HepG2 (cell line): ENCODE results near the gene GNB1. TPM values are rescaled to one million over a fixed set of nuclear protein-coding genes. Genes with fewer than 3 reads are reported as not detected.

ENCODE experiments used
- HES4 ChIP-seq: sonication (generic); formaldehyde crosslinking; IDR thresholded peaks from 2 replicates; pipeline ENCODE4 v1.9.0; 2021; ENCODE audit warnings: mild to moderate bottlenecking, missing genetic modification reagents, borderline replicate concordance
- HOXA5 ChIP-seq: sonication (generic); formaldehyde crosslinking; IDR thresholded peaks from 2 replicates; pipeline ENCODE4 v1.4.0; 2020; ENCODE audit warnings: missing genetic modification reagents
- KDM5A ChIP-seq: fragments of 200-600 bp; sonication (generic); IDR thresholded peaks from 2 replicates; pipeline ENCODE4 v1.7.0; 2018; ENCODE audit warnings: antibody characterized with exemption, mild to moderate bottlenecking, low read length, borderline replicate concordance
- MATR3 ChIP-seq: sonication (generic); formaldehyde crosslinking; IDR thresholded peaks from 2 replicates; pipeline ENCODE4 v1.4.0; 2020; ENCODE audit warnings: missing genetic modification reagents
- NFIC ChIP-seq: IDR thresholded peaks from 2 replicates; pipeline ENCODE4 v1.6.1; 2012; ENCODE audit warnings: mild to moderate bottlenecking, low read length, inconsistent platforms
- NPAS2 ChIP-seq: sonication (generic); formaldehyde crosslinking; IDR thresholded peaks from 2 replicates; pipeline ENCODE4 v1.8.0; 2022; ENCODE audit warnings: mild to moderate bottlenecking, missing genetic modification reagents, borderline replicate concordance
- PPARG ChIP-seq: conservative IDR thresholded peaks from 2 replicates; pipeline ENCODE4 v1.6.1; 2016; ENCODE audit warnings: missing biosample characterization, missing genetic modification reagents
- RAD21 ChIP-seq: fragments of 450-650 bp; formaldehyde crosslinking; IDR thresholded peaks from 2 replicates; pipeline ENCODE4 v1.5.0; 2020; ENCODE audit warnings: mild to moderate bottlenecking
- SMARCC2 ChIP-seq: fragments of 450-650 bp; IDR thresholded peaks from 2 replicates; pipeline ENCODE4 v1.6.1; 2017; ENCODE audit warnings: antibody characterized with exemption, mild to moderate bottlenecking
- TMF1 ChIP-seq: sonication (generic); formaldehyde crosslinking; IDR thresholded peaks from 2 replicates; pipeline ENCODE4 v1.8.1; 2022; ENCODE audit warnings: low read depth, missing genetic modification reagents
- ZKSCAN1 ChIP-seq: fragments of 150-350 bp; IDR thresholded peaks from 2 replicates; pipeline ENCODE4 v1.6.1; 2014; ENCODE audit warnings: low read length
- ZNF121 ChIP-seq: sonication (generic); formaldehyde crosslinking; IDR thresholded peaks from 2 replicates; pipeline ENCODE4 v1.5.0; 2020; ENCODE audit warnings: mild to moderate bottlenecking, missing genetic modification reagents
- ZNF205 ChIP-seq: IDR thresholded peaks from 2 replicates; pipeline ENCODE4 v1.6.1; 2018; ENCODE audit warnings: missing biosample characterization, missing genetic modification reagents
- ZNF788 ChIP-seq: sonication (generic); formaldehyde crosslinking; IDR thresholded peaks from 2 replicates; pipeline ENCODE4 v1.5.0; 2020; ENCODE audit warnings: mild to moderate bottlenecking, missing genetic modification reagents, borderline replicate concordance
- polyA plus RNA-seq, 8 experiments: library from polyadenylated mRNA; depleted of rRNA in 3 of 8; stranded (reverse) in 7 of 8; unstranded in 1 of 8; fragments of >200 nt; fragmentation: Illumina TruSeq in 4 of 8; extraction: Trizol in 4 of 8; gene quantifications; 2 replicates each; pipeline versions ENCODE4 v1.2.1 to v1.2.3, GENCODE V29; 2011 to 2016; ENCODE audit warnings: low read depth in 4 of 8, missing spikeins in 1 of 8, mixed read lengths in 1 of 8; ENCODE audit not compliant: insufficient read depth in 1 of 8
- total RNA-seq, 5 experiments: library from RNA; depleted of rRNA; stranded (reverse); fragments of >200 nt; fragmentation: Illumina TruSeq; extraction: Trizol; gene quantifications; 2 replicates each; pipeline ENCODE4 v1.2.3, GENCODE V29; 2016; ENCODE audit warnings: low read depth in 1 of 5
- TF ChIP-seq, protein P1 (sequence below): sonication (generic); formaldehyde crosslinking; IDR thresholded peaks from 2 replicates; pipeline ENCODE4 v1.4.0; 2020; ENCODE audit warnings: mild to moderate bottlenecking, missing genetic modification reagents
- TF ChIP-seq, protein P2 (sequence below): sonication (generic); formaldehyde crosslinking; IDR thresholded peaks from 2 replicates; pipeline ENCODE4 v1.4.0; 2020; ENCODE audit warnings: mild to moderate bottlenecking, missing genetic modification reagents, borderline replicate concordance
- TF ChIP-seq, protein P3 (sequence below): sonication (generic); formaldehyde crosslinking; IDR thresholded peaks from 2 replicates; pipeline ENCODE4 v1.4.0; 2020; ENCODE audit warnings: mild to moderate bottlenecking, missing genetic modification reagents

Gene GNB1
- total and polyA plus RNA-seq, 2 of the 13 experiments (the other 11 are each of a cell fraction or from before 2014, with no cell fraction given), result 66.2 to 327 TPM

DNA sequence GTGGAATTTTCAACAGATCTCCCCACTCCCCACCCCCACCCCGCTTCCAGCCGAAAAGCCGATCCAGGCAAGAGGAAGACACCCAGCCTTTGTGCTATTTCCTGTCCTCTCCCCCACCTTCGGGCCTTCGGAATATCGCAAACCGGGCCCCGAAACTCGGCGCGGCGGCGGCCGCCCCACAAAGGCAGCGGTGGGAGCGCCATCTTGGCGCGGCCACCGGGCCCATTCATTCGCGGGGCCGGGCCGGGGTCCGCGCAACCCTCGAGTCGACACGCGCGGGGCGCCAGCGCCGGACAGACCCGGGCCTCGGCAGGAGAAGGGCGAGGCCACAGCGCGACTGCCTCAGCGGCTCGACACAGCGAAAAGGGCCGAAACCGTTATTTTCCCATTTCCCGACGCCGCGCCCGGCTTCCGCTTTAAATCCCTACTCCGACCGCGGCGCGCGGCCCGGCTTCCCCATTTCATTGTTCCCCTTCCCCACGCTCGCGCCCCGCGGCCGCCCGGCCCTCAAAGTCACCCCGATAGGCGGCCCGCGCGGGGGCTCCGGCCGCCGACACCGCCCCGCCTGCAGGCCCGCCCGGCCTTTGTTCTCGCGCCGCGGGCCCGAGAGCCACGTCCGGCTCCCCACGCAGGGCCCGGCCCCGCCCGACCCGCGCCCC, 911 bp downstream of the GNB1 start (continued):
- TF ChIP-seq, protein P1, sequence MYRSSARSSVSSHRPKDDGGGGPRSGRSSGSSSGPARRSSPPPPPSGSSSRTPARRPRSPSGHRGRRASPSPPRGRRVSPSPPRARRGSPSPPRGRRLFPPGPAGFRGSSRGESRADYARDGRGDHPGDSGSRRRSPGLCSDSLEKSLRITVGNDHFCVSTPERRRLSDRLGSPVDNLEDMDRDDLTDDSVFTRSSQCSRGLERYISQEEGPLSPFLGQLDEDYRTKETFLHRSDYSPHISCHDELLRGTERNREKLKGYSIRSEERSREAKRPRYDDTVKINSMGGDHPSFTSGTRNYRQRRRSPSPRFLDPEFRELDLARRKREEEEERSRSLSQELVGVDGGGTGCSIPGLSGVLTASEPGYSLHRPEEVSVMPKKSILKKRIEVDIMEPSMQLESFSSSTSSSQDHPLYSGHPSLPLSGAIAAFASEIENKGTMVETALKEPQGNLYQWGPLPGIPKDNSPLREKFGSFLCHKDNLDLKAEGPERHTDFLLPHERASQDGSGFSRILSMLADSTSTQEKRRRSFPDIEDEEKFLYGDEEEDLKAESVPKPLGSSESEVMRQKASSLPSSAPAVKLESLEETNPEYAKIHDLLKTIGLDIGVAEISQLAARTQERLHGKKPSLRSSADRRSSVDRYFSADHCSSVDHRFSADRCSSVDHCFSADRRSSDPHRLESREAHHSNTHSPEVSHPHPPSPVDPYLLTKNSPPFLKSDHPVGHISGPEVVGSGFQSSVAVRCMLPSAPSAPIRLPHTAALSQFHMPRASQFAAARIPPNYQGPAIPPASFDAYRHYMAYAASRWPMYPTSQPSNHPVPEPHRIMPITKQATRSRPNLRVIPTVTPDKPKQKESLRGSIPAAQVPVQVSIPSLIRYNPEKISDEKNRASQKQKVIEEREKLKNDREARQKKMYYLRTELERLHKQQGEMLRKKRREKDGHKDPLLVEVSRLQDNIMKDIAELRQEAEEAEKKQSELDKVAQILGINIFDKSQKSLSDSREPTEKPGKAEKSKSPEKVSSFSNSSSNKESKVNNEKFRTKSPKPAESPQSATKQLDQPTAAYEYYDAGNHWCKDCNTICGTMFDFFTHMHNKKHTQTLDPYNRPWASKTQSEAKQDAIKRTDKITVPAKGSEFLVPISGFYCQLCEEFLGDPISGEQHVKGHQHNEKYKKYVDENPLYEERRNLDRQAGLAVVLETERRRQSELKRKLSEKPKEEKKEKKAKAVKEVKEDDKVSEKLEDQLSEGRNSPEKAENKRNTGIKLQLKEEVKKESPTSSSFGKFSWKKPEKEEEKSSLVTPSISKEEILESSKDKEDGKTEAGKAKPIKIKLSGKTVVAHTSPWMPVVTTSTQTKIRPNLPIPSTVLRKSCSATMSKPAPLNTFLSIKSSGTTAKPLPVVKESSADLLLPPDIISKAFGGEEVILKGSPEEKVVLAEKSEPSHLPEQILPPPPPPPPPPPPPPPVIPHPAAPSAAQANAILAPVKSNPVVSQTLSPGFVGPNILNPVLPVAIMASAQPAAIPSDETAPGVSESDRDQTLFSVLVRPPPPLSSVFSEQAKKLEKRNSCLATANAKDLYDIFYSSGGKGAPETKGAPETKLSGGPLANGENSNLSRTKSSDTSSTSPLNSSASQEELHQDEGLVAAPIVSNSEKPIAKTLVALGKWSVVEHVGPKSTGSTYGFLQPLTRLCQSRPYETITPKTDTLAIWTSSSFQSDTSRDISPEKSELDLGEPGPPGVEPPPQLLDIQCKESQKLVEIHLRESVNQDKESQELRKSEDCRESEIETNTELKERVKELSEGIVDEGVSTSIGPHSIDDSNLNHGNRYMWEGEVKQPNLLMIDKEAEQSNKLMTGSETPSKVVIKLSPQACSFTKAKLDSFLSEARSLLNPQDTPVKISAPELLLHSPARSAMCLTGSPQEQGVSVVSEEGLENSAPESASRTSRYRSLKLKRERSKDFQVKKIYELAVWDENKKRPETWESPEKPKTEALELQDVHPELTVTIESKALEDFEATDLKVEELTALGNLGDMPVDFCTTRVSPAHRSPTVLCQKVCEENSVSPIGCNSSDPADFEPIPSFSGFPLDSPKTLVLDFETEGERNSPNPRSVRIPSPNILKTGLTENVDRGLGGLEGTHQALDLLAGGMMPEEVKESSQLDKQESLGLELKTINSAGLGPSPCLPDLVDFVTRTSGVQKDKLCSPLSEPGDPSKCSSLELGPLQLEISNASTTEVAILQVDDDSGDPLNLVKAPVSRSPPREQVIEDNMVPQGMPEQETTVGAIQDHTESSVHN (CRISPR knock-in tag), result no peak
- TF ChIP-seq RAD21 (CRISPR knock-in tag) (peak; percentile 24; the same call in 1 of the 2 replicates), ZNF121 (CRISPR knock-in tag) (no peak), NFIC (no peak), ZNF788 (CRISPR knock-in tag) (no peak), PPARG (CRISPR knock-in tag) (no peak), NPAS2 (CRISPR knock-in tag) (no peak), ZNF205 (CRISPR knock-in tag) (no peak), MATR3 (no peak), KDM5A (peak; percentile 29; the same call in 1 of the 2 replicates), HOXA5 (CRISPR knock-in tag) (0 out of 2 replicates have a peak, but pooled peaks have one; percentile 21), ZKSCAN1 (no peak), TMF1 (CRISPR knock-in tag) (0 out of 2 replicates have a peak, but pooled peaks have one; percentile 15), HES4 (CRISPR knock-in tag) (0 out of 2 replicates have a peak, but pooled peaks have one; percentile 18), SMARCC2 (no peak)
- TF ChIP-seq, protein P2, sequence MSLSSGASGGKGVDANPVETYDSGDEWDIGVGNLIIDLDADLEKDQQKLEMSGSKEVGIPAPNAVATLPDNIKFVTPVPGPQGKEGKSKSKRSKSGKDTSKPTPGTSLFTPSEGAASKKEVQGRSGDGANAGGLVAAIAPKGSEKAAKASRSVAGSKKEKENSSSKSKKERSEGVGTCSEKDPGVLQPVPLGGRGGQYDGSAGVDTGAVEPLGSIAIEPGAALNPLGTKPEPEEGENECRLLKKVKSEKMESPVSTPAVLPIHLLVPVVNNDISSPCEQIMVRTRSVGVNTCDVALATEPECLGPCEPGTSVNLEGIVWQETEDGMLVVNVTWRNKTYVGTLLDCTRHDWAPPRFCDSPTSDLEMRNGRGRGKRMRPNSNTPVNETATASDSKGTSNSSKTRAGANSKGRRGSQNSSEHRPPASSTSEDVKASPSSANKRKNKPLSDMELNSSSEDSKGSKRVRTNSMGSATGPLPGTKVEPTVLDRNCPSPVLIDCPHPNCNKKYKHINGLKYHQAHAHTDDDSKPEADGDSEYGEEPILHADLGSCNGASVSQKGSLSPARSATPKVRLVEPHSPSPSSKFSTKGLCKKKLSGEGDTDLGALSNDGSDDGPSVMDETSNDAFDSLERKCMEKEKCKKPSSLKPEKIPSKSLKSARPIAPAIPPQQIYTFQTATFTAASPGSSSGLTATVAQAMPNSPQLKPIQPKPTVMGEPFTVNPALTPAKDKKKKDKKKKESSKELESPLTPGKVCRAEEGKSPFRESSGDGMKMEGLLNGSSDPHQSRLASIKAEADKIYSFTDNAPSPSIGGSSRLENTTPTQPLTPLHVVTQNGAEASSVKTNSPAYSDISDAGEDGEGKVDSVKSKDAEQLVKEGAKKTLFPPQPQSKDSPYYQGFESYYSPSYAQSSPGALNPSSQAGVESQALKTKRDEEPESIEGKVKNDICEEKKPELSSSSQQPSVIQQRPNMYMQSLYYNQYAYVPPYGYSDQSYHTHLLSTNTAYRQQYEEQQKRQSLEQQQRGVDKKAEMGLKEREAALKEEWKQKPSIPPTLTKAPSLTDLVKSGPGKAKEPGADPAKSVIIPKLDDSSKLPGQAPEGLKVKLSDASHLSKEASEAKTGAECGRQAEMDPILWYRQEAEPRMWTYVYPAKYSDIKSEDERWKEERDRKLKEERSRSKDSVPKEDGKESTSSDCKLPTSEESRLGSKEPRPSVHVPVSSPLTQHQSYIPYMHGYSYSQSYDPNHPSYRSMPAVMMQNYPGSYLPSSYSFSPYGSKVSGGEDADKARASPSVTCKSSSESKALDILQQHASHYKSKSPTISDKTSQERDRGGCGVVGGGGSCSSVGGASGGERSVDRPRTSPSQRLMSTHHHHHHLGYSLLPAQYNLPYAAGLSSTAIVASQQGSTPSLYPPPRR (CRISPR knock-in tag), result no peak
- TF ChIP-seq, protein P3, sequence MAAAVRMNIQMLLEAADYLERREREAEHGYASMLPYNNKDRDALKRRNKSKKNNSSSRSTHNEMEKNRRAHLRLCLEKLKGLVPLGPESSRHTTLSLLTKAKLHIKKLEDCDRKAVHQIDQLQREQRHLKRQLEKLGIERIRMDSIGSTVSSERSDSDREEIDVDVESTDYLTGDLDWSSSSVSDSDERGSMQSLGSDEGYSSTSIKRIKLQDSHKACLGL, result no peak; the same call in 1 of the 2 replicates
